Panc1 (cell line): ENCODE measurements around the gene ZDHHC19. TPM values are rescaled to one million over a fixed set of nuclear protein-coding genes. Genes with fewer than 3 reads are reported as not detected.

Experiments used
- ATAC-seq: fragments of 200-7000 bp; cut with Tn5 transposase; 2 replicates; pipeline ENCODE4 v1.9.1; 2020; ENCODE audit warnings: mild to moderate bottlenecking, moderate library complexity
- BruUV-seq: library from RNA; stranded (reverse); fragments of 400-500 nt; replicated peaks from 2 replicates; lab custom pipeline; 2021; lab: Mats Ljungman, UMichigan
- CTCF ChIA-PET: fragments of 300-600 bp; sonication (Branson Sonifier 250); formaldehyde crosslinking; loops from one replicate; lab custom pipeline; 2022; ENCODE audit warnings: antibody characterized with exemption; lab: Charles Lee
- POLR2A ChIA-PET: fragments of 300-600 bp; sonication (Branson Sonifier 250); formaldehyde crosslinking; loops from one replicate; lab custom pipeline; 2022; ENCODE audit warnings: antibody characterized with exemption; lab: Charles Lee
- DNase-seq: peaks from one replicate; pipeline ENCODE4 v3.0.0-alpha.2; 2010; ENCODE audit warnings: low read depth, low spot score
- H3K27ac ChIP-seq: 2 replicates; pipeline ENCODE4 v1.5.1; 2011; ENCODE audit warnings: mild to moderate bottlenecking, low read length, inconsistent platforms
- H3K27me3 ChIP-seq: fragments of 200-500 bp; sonication (Bioruptor generic); 2 replicates; pipeline ENCODE4 v1.6.0; 2014; ENCODE audit warnings: low read length, inconsistent platforms; ENCODE audit not compliant: control insufficient read depth, insufficient read depth
- H3K36me3 ChIP-seq: fragments of 200-500 bp; sonication (Bioruptor generic); 2 replicates; pipeline ENCODE4 v1.5.1; 2014; ENCODE audit warnings: inconsistent platforms, mild to moderate bottlenecking, low read length, moderate library complexity; ENCODE audit not compliant: control insufficient read depth, insufficient read depth
- H3K4me1 ChIP-seq: 2 replicates; pipeline ENCODE4 v1.5.1; 2011; ENCODE audit warnings: inconsistent platforms, mild to moderate bottlenecking, low read length, moderate library complexity; ENCODE audit not compliant: control insufficient read depth, insufficient read depth
- H3K4me3 ChIP-seq, 2 experiments: 2 replicates each; pipeline ENCODE4 v1.5.1; 2011 to 2012; ENCODE audit warnings: low read depth in 2 of 2, low read length in 2 of 2, mild to moderate bottlenecking in 2 of 2, inconsistent platforms in 1 of 2, moderate library complexity in 1 of 2
- H3K9me3 ChIP-seq: fragments of 200-500 bp; sonication (Bioruptor generic); 2 replicates; pipeline ENCODE4 v1.5.1; 2014; ENCODE audit warnings: low read depth, mild to moderate bottlenecking, inconsistent platforms, low read length, moderate library complexity; ENCODE audit not compliant: control insufficient read depth, insufficient read depth
- CTCF ChIP-seq: fragments of 450-650 bp; IDR thresholded peaks from 2 replicates; pipeline ENCODE4 v1.5.1; 2017; ENCODE audit warnings: mild to moderate bottlenecking
- POLR2AphosphoS5 ChIP-seq: IDR thresholded peaks from 2 replicates; pipeline ENCODE4 v1.6.1; 2012; ENCODE audit warnings: mild to moderate bottlenecking, low read depth, low read length, moderate library complexity
- REST ChIP-seq, 2 experiments: IDR thresholded peaks; 2 replicates each; pipeline ENCODE4 v1.6.1; 2011 to 2012; ENCODE audit warnings: low read depth in 2 of 2, control low read depth in 1 of 2, low read length in 1 of 2, mild to moderate bottlenecking in 1 of 2, moderate library complexity in 1 of 2; ENCODE audit not compliant: insufficient read depth in 1 of 2
- SIN3A ChIP-seq: IDR thresholded peaks from 2 replicates; pipeline ENCODE4 v1.6.1; 2012; ENCODE audit warnings: low read depth, mild to moderate bottlenecking, low read length, moderate library complexity, borderline replicate concordance; ENCODE audit not compliant: insufficient read depth
- TCF7L2 ChIP-seq: IDR thresholded peaks from 2 replicates; pipeline ENCODE4 v1.6.1; 2011; ENCODE audit warnings: mild to moderate bottlenecking, low read depth, low read length, inconsistent platforms
- in situ Hi-C: cut with HindIII; loops from 2 replicates; pipeline ENCODE4 v1.10.0; 2016; ENCODE audit warnings: low sequenced_read_pairs, low pct_unique_long_range_greater_than_20kb
- intact Hi-C: fragments of 100-400 bp; cut with micrococcal nuclease; formaldehyde crosslinking; loops from one replicate; pipeline ENCODE4 v1.10.0; 2022; ENCODE audit not compliant: unreplicated experiment
- total RNA-seq: library from RNA; stranded (reverse); gene quantifications from one replicate; pipeline ENCODE4 v1.2.1, GENCODE V29; 2021; ENCODE audit not compliant: unreplicated experiment

The ZDHHC19 gene
- total RNA-seq, 1 experiment from 2014 or later, result 0.33 TPM

- H3K9me3 ChIP-seq, result no peaks in the 10 kb centered on the region
- TF ChIP-seq SIN3A (no peak), POLR2AphosphoS5 (no peak), REST (IDR thresholded peaks at IDR 0.05; ENCODE audit: insufficient read depth in 1 of 2, low read depth in 2 of 2, low read length in 1 of 2) (no peak), TCF7L2 (no peak), CTCF (no peak)
- ChIA-PET CTCF (no interaction called here), POLR2A (no interaction called here)
- no peak overlapping the region for H3K27ac ChIP-seq
- BruUV-seq, result no TSS peak
- H3K4me3 ChIP-seq, result no peak overlapping the region
- H3K27me3 ChIP-seq, result no peaks in the 10 kb centered on the region
- H3K4me1 ChIP-seq, result peaks cover 11% of the 10 kb centered on the region; the same call in 1 of the 2 replicates
- in situ Hi-C loops (loop anchor here (25.0 kb wide), 1 partner anchor 106 kb away; the partner anchor contains the start of gene TFRC), intact Hi-C loops (no loop called here)
- ATAC-seq (0 out of 2 replicates have a peak, but pooled peaks have one; percentile 2), DNase-seq (no peak)
- H3K36me3 ChIP-seq, result no peaks in the 10 kb centered on the region
Measured at GRCh38 chr3:196193133-196193735, 18.0 kb downstream of the ZDHHC19 start.

- no peak for TF ChIP-seq POLR2AphosphoS5
- TF ChIP-seq CTCF, result no peak
- TF ChIP-seq SIN3A, result no peak
- no peak for TF ChIP-seq TCF7L2
- TF ChIP-seq REST (IDR thresholded peaks at IDR 0.05; ENCODE audit: insufficient read depth in 1 of 2, low read depth in 2 of 2, low read length in 1 of 2), result no peak
- H3K27ac ChIP-seq, result no peak overlapping the region
- no peak overlapping the region for H3K4me3 ChIP-seq
- ChIA-PET POLR2A (no interaction called here), CTCF (no interaction called here)
- H3K36me3 ChIP-seq, result no peaks in the 10 kb centered on the region
- intact Hi-C loops (no loop called here), in situ Hi-C loops (loop anchor here (25.0 kb wide), 1 partner anchor 105 kb away; the partner anchor contains the start of gene TFRC)
- no peak for ATAC-seq
- no peaks in the 10 kb centered on the region for H3K9me3 ChIP-seq
- H3K27me3 ChIP-seq, result no peaks in the 10 kb centered on the region
- peaks cover 11% of the 10 kb centered on the region; the same call in 1 of the 2 replicates for H3K4me1 ChIP-seq
- no TSS peak for BruUV-seq
- DNase-seq, result no peak
Measured at GRCh38 chr3:196192524-196193051, 18.6 kb downstream of the ZDHHC19 start.
